GM19463 (cell line): Measurements from ENCODE around the gene CD19.
"Not testable (repeated sequence)": the region's sequence is repeated elsewhere in the genome, so short reads cannot be mapped to it uniquely, and the experiment has no call there.

Source experiments
- ATAC-seq: cut with Tn5 transposase; IDR thresholded peaks from one replicate; pipeline ENCODE4 v1.9.1; 2021; ENCODE audit warnings: mild to moderate bottlenecking, moderate library complexity; ENCODE audit not compliant: unreplicated experiment

Gene CD19

GRCh38 chr16:28980330-28980729 lies 48.6 kb downstream of the CD19 start:
- not testable (repeated sequence) for ATAC-seq

DNA sequence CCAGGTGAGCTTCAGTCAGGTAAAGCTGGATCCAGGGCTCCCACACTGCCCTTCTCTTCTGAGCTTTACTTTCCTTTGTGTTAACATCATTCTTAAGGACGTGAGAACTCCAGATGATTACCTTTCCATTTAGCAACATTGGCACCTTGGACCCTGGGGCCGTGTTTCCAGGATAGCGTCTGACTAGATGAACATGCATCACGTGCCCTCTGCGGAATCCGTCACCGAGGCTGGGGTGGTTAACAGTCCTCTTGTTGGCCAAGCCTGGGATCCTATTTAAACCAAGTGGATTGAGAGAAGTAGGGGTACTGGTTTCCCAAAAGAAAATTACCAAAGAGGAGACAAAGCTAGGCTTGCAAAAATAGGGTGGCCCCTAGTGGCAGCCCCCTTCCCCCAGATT lies 49.2 kb downstream of the CD19 start:
- ATAC-seq, result no peak

DNA sequence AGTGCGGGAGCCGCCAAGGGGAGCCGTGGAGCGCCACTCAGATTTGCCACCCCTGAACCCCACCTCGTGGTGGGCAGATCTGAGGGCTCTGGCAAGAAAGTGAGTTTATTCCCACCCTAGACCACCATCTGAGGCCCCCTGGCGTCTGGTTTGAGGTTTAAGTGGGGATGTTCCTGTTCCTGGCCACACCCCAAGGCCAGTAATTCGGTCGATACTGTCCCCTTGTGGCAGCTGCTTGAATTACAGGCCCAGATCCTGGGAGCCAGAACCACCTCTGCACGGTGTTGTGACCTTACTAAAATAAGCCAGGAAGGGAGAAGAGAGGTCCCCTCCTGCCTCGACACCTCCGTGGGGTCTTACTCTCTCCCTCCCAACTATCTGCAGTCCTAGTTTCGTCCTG lies 49.7 kb downstream of the CD19 start:
- ATAC-seq, result no peak

DNA sequence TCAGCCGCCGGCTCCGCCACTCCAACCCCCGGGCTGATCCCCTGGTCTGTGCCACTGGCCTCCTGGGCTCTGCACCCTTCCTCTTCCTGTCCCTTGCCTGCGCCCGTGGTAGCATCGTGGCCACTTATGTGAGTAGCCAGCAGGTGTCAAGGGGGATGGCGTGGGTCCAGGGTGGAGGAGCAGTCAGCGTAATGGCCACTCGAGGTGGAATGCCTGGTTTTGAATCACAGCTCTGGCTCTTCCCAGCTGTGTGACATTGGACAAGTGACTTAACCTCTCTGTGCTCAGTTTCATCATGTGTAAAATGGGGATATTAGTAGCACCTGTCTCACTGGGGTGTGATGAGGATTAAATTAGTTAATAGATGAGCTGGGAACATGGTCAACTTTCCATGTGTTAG lies 50.6 kb downstream of the CD19 start:
- ATAC-seq, result no peak

- ATAC-seq, result no peak
Measured at GRCh38 chr16:28982949-28983348, 51.2 kb downstream of the CD19 start.

GRCh38 chr16:28983644-28984043 lies 51.9 kb downstream of the CD19 start:
- ATAC-seq, result no peak

GRCh38 chr16:28984091-28984490 lies 52.3 kb downstream of the CD19 start:
- ATAC-seq, result no peak

DNA sequence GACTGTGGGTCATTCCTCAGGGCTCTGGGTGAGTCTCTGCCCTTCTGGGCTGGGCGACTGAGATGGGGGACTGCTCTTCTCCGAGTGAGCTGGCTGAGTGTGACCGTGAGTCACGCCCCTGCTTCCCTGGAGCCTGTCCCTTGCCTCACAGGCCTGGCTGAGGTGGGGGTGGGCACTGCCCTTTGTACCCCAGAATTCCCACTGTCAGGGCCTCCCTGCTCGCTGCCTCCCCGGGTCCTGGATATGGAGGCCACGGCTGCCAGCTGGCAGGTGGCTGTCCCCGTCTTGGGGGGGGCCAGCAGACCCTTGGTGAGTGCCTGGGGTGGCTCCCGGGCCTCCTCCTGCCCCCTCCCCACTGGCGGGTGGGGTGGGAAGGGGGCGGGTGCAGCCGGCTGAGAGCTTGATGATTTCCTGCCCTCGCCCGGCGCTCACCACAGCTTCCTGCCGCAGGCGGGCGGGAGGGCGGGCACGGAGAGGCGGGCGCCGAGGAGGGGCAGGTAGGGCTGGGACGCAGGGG lies 52.9 kb downstream of the CD19 start, which contains the start of gene LAT:
TSS of gene LAT (plus strand) at position 434 of the 517 bp plus-strand sequence. CDS start 366 bp downstream, outside the sequence.
- peak; percentile 67 for ATAC-seq

DNA sequence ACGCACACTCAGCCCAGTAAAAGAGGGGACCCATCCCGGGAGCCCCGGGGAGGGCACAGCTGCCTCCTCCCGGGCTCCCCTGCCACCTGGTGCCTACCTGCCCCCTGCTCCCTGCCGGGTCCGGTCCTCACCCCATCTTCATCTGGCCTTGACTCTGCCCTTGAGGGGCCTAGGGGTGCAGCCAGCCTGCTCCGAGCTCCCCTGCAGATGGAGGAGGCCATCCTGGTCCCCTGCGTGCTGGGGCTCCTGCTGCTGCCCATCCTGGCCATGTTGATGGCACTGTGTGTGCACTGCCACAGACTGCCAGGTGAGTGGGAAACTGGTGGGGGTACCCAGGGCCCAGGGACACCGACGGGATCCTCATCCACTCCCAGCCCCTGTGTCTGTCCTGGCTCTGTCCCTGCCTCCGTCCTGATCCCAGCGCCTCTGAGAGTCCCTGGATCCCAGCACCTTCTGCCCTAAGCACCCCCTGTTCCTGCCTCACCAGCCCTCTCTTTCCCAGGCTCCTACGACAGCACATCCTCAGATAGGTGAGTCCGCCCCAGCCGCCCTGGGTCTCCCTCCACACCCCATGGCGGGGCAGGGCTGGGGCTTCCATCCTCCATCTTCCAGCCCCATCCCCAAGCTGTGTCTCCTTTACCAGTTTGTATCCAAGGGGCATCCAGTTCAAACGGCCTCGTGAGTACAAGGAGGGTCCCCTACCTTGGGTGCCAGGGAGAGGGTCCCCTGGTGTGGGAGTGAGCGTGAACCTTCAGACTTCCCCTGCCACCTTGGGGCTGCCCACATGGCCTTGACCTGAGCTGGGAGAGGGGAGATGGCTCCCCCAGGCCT lies 53.7 kb downstream of the CD19 start:
- no peak for ATAC-seq

DNA sequence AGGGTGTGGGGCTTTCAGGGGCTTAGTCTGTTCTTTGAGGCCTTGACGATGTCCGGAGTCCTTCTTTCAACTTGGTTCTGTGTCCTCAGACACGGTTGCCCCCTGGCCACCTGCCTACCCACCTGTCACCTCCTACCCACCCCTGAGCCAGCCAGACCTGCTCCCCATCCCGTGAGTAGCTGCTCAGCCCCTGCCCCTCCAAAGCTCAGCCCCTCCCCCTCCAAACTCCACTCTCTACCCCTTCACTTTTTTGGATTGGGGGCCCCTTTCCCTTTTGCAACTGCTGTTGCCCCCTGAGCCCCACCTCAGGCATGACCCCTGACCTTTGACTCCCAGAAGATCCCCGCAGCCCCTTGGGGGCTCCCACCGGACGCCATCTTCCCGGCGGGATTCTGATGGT lies 54.3 kb downstream of the CD19 start:
- ATAC-seq, result no peak

DNA sequence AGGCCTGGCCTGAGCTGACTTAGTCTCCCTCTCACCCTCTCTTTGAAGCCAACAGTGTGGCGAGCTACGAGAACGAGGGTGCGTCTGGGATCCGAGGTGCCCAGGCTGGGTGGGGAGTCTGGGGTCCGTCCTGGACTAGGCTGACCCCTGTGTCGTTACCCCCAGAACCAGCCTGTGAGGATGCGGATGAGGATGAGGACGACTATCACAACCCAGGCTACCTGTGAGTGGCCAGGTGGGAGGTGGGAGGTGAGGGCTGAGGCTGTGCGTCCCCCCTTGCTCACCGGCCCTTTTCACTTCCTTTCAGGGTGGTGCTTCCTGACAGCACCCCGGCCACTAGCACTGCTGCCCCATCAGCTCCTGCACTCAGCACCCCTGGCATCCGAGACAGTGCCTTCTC lies 54.7 kb downstream of the CD19 start:
- no peak for ATAC-seq

DNA sequence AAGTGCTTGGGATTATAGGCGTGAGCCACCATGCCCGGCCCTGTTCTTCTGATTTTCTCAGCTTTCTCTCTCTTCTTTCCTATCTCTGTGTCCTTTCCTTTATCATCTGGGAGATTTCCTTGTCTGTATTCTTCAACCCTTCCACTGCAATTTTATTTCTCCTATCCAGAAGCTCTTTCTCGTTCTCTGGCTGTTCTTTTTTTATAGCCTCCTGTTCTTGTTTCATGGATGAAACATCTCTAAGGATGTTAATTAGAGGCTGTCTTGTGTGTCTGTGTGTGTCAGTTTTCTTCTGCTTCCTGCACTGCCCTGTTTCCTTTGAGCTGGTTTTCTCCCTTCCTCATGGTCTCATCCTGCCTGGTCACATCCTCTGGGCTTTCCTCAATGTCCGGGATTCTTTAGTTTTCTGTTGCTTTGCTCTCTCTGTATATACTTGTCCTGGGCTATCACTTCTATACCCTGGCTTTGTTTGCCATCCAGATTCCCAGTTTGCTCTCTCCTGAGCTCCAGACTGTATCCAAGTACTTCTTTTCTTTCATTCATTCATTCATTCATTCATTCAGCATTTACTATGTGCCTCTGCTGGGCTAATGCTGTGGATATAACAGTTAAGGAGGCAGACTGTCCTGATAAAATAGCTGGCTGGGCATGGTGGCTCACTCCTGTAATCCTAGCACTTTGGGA lies 55.5 kb downstream of the CD19 start:
- ATAC-seq, result no peak
